NCI-H82 treated with DMSO at 0.1 percent for 48 hours (cell line): ENCODE data around the gene FAM118A.
"Not testable (repeated sequence)": the region's sequence is repeated elsewhere in the genome, so short reads cannot be mapped to it uniquely, and the experiment has no call there.

Experiments used
- DNase-seq: peaks from one replicate; lab custom pipeline; 2025; ENCODE audit not compliant: unreplicated experiment; lab: John Stamatoyannopoulos, UW

Gene FAM118A

GRCh38 chr22:45309422-45310227, at the start of gene FAM118A:
Gene FAM118A, plus strand, starts transcription at chr22:45309934. Its CDS starts 12,446 bp downstream, at chr22:45322380.
- peak; percentile 56 for DNase-seq

DNA sequence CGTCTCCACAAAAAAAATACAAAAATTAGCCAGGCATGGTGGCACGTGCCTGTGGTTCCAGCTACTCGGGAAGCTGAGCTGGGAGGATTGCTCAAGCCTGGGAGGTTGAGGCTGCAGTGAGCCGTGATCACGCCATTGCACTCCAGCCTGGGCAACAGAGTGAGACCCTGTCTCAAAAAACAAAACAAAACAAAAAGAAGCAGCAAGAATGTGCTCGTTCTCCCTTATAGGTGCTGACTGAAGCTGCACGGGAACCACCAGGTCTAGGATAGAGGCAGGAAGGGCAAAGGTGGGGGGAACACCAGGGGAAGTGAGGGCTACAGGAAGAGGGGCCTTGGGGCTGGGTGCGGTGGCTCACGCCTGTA, 49.4 kb upstream of the FAM118A start:
- DNase-seq = not testable (repeated sequence)

DNA sequence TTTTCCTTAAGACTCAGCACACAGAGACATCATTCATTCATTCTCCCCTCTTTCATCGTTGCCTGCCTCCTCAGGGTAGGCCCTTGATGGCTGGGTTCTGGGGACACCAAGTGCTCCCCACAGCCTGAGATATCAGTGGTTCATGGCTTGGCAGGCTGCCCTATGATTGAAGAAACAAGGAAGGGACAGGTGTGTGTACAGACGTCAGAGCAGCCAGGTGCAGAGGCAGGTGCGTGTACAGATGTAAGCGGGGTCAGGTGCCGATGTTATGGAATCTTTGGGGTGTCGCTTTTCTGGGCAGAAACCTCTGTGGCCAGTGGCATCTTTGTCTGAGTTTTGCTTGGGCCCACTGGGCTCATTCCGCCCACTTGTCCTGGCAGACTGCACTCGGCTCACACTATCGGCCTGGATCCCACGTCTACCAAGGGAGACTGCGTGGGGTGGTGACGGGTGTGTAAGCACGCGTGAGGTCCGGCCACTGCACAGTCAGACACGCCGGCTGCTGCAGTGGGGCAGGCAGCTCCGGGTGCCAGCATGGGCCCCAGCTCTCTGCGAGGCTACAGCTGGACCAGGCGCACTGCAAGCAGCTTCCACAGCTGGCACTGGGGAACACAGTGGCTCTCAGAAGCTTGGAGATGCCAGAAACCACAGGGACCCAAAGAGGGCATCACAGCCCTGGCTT, 48.2 kb upstream of the FAM118A start:
- DNase-seq = no peak

- DNase-seq = no peak
Measured at GRCh38 chr22:45262195-45262930, 47.4 kb upstream of the FAM118A start.

GRCh38 chr22:45262931-45263462, 46.7 kb upstream of the FAM118A start:
- no peak for DNase-seq

- DNase-seq = peak; percentile 21
Measured at GRCh38 chr22:45263463-45264269, 46.1 kb upstream of the FAM118A start.

GRCh38 chr22:45265535-45265934, 44.2 kb upstream of the FAM118A start:
- DNase-seq = no peak

DNA sequence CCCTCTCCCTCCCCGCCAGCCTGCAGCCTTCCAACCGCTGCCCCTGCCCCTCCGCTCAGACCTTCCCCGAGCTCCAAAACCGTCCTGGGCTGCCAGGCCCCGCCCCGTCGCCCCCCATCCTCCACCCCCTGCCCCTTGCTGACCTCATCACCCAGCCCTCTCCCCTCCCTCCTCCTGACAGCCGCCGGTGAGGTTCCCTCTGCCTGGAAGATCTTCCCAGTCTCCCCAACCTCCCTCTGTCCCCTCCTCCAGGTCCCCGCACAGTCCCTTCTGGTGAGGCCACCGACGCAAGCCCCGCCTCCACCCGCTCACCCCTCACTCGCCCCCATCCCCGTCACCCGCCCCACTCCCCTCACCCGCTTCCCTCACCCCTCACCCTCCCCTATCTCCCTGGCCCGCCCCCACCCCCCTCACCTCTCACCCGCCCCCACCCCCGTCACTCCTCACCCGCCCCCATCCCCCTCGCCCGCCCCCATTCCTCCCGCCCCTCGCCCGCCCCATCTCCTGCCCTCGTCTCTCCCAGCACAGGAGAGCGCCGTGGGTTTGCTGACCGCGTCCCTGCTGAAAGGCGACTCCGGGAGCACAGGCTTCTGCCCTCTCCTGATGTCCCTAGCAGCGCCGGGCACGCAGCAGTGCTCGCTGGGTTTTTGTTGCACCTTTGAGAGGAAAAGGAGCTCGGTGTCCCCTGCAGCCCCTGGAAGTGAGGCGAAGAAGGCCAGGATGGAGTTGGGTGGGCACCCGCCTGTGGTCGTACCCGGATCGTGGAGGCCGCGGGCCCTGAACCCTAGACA, 41.4 kb upstream of the FAM118A start:
- peak; percentile 44 for DNase-seq

DNA sequence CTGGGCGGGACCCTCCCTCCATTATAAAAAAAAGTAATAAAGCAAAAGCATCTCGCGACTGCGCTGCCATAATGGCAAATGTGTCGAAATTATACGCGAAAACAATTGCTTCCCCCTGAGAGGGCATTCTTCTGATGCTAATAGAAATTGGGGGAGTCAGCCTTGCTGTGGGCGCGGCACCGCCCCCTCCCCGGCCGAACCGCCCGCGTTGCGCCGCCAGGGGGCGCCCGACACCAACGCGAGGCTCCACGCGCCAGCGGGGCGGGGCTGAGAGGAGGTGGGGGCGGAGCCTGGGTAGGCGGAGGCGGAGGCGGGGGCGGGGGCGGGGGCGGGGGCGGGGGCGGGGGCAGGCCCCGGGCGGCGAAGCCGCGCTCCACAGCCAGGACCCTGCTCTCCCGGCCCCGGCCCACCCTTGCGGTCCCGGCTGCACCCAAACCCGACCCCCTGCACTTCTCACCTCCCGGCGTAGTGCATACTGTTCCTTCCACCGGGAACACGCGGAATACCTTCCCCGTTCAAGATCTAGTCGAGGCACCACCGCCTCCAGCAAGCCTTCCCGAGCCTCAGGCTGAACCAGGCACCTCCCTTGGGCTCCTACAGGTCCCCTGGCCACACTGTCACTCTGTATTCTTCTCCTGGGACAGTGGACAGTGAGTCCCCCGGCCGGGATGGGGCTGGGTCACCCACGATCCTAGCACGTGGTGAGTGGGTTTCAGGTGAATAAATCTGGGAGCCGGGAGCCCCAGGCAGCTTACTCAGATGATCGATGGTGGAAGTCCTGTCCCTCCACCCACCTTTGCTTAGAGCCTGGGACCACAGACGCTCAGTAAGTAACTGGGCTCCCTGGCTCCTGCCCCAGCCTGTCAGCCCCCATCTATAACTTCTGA, 40.5 kb upstream of the FAM118A start:
- peak; percentile 44 for DNase-seq

DNA sequence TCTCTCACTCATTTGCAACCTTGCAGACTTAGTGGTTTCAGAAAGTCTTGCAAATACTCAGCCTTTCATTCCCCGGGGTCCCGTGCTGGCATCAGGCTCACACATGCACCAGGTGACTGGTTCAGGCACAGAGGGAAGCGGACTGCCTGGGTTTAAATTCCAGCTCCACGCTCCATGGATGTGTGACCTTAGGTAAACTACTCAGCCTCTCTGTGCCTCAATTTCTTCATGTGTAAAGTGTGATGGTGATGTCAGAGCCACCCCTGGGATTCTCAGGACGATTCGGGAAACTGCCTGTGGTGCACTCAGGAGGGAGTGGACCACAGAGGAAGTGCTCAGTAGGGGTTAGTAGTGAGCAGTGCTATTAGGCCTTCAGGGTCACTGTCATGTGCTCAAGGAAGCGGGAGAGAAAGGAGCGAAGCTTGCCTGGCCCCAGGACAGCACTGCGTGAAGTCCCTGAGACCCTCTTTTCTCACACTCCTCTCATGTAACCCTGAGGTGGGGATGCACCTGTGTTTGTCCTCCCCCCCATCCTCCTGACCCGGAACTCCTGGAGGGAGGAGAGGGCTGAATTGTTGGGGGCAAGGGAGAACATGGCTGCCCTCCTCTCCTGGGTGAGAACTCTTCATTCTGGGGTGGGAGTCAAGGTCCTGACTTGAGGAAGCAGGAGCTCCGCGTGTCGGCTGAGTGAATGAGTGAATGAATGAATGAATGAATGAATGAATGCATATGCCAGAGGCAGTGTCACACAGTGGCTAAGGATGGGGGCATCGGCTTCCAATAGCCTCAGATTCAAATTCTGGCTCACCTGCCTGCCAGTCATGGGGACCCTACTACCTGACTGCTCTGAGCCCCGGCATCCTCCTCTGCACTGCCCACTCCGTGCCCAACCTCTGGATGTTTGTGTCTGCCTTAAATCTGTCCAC, 39.4 kb upstream of the FAM118A start:
- no peak for DNase-seq

DNA sequence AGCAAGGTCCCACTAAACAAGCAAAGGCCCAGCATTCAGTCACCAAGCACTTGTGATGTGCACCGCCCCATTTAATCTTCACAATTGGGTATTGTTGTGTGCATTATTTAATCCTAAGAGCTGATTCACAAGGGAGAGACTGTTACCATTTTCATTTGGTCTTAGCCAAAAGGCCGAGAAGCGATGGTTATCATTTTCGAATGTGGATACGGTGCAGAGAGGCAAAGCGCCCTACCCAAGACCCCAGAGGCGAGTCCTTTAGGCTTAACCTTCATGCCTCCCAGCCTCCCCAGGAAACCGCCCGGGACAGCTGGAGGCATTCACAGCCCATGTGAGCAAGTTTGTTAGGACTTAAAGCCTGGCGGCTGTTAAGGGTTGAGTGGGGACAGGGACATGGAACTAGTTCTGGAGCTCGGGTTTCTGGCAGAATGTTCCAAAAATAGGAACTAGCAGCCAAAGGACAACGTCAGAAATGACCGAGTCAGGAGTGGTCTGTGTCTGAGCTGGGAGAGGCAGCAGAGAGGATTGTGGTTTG, 38.0 kb upstream of the FAM118A start:
- DNase-seq = no peak

- DNase-seq = no peak
Measured at GRCh38 chr22:45272498-45272897, 37.2 kb upstream of the FAM118A start.

- DNase-seq = no peak
Measured at GRCh38 chr22:45273452-45274075, 36.2 kb upstream of the FAM118A start.

GRCh38 chr22:45276507-45277105, 33.1 kb upstream of the FAM118A start:
- DNase-seq = no peak

DNA sequence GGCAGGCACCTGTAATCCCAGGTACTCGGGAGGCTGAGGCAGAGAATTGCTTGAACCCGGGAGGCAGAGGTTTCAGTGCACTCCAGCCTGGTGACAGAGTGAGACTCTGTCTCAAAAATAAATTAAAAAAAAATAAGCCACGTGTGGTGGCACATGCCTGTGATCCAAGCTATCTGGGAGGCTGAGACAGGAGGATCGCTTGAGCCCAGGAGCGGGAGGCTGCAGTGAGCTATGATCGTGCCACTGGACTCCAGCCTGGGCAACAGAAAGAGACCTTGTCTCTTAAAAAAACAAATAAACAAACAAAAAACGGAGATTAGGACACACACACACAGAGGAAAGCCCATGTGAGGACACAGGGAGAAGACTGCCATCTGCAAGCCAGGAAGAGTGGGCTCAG, 32.0 kb upstream of the FAM118A start:
- not testable (repeated sequence) for DNase-seq

DNA sequence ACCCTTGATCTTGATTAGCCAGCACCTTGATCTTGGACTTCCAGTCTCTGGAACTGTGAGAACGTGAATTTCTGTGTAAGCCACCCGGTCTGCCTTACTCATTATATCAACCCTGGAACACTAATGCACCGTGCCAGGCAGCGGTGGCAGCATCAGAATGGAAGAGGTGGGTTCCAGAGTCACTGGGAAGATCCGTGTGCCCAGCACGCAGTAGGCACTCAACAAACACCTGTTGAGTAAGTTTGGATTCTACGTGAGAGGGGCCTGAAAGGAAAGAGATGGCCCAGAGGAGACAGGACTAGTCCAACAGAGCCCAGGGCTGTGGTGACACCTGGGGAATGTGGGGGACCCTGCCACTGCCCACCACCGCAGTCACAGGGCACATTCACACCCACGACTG, 31.6 kb upstream of the FAM118A start:
- DNase-seq = no peak

DNA sequence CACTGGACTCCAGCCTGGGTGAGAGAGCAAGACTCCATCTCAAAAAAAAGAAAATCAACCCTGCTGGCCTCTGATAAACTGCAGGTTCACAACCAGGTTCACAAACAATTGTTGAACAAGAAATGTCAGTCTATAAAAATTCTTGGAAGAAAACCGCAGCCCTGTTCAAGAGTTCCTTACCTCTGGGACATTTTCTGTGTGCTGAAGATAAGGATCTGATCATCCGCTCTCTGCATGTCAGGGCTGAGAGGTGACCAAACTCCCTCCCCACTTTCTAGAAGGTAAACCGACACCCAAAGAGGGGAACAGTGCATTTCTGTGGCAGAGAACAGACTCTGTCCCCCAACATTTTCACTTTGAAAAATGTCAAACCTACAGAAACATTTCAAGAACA, 29.1 kb upstream of the FAM118A start:
- DNase-seq = no peak
